GM10847 (cell line): Measurements from ENCODE around the gene SPECC1.

ENCODE experiments used
- POLR2A ChIP-seq: IDR thresholded peaks from 2 replicates; pipeline ENCODE4 v1.6.1; 2011; ENCODE audit not compliant: insufficient read length; ENCODE audit errors: extremely low read depth

Gene SPECC1

DNA sequence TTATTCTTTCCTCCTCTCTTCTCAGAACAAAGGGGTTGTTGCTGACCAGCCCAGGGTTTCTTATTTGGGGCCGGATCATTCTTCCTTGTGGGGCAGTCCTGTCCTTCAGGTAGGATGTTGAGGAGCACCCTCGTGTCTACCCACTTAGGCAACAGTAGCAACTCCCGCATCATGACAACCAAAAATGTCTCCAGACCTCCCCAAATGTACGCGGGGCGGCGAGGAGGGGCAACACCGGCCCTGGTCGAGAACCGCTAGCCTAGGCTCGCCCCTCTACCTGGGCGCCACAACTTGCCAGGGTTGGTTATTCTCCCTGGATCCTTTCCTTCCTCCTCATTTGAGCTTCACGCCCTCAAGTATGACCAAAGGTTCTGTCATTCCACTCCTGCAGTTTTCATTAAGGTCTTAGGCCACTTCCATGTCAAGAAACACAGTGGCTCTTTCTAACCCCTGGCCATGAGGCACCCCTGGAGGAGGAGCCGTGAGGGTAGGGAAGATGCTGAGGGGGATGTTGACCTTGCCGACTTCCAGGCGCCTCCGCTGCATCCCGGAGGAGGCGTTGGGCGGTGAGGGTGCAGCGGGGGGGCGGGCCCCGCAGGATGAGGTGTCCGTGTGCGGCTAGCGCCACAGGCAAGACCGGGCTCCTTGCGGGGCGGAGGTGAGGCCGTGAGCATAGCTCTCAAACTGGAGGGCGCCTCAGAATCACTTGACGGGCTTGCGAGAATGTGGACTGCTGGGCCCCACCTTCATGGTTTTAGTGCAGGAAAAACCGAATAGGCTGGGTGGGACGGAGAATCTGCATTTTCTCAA, 712 bp upstream of the SPECC1 start:
- TF ChIP-seq POLR2A = no peak

GRCh38 chr17:20009052-20009301, 182 bp upstream of the SPECC1 start:
- TF ChIP-seq POLR2A = no peak

GRCh38 chr17:20010099-20010863, 1.1 kb downstream of the SPECC1 start:
- no peak for TF ChIP-seq POLR2A

DNA sequence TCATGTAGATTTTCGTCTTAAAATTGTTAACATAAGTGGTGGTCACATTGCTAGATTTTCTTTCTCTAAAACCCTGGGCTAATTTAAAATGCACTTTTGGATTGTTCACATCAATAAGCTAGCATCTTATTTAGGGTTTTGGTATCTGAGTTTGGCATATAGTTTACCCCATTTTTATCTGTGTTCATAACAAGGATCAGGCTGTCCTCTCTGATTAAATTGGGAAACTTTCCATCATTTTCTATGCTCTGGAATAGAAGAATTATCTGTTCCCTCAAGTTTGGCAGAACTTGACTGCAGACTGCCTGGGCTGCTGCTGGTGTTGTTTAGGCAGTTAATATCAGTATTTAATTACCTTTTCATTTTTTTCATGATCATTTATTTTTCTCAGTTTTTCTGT, 1.8 kb downstream of the SPECC1 start:
- TF ChIP-seq POLR2A = no peak

- no peak for TF ChIP-seq POLR2A
Observed at GRCh38 chr17:20012017-20012536, 2.9 kb downstream of the SPECC1 start.

DNA sequence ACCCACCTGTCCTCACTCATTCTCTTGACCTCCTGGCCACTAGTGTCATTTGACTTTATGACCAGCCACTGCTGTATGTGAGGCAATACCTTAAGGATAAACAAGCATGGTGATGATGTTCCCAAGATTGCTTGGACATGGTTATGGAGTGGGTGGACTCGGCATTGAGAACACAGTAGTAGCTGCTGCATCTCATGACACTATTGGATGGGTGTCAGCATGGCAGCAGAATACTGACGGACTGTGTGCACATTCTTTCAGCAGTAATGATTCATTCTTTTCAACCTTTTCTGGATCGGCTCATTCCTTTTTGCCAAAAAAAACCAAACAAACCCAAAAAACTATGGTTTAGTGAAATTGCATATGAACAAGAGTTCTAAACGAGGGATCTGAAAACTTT, 13.5 kb downstream of the SPECC1 start:
- no peak for TF ChIP-seq POLR2A

- TF ChIP-seq POLR2A = no peak
Observed at GRCh38 chr17:20026960-20027359, 17.8 kb downstream of the SPECC1 start.

GRCh38 chr17:20028443-20028842, 19.3 kb downstream of the SPECC1 start:
- TF ChIP-seq POLR2A = no peak

GRCh38 chr17:20032636-20033035, 23.5 kb downstream of the SPECC1 start:
- no peak for TF ChIP-seq POLR2A

DNA sequence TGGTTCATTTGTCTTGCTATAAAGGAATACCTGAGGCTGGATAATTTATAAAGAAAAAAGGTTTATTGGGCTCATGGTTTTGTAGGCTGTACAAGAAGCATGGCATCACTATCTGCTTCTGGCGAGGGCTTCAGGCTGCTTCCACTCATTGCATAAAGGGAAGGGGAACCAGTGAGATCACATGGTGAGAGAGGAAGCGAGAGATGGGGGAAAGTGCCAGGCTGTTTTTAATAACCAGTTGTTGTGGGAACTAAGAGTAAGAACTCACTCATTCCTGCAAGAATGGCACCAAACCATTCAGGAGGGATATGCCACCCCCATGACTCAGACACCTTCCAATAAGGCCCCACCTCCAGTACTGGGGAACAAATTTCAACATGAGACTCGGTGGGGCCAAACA, 24.3 kb downstream of the SPECC1 start:
- no peak for TF ChIP-seq POLR2A

DNA sequence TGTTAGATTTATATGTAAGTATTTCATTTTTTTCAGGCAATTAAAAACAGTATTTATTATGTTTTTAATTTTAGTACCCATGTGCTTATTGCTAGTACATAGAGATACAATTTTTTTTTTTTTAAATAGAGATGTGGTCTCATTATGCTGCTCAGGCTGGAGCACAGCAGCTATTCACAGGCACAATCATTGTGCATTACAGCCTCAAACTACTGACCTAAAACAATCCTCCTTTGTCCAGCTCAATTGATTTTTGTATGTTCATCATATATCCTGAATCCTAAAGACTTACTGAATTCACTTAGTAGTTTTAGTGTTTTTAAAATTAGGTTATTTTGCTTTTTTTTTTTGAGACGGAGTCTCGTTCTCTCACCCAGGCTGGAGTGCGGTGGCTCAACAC, 26.3 kb downstream of the SPECC1 start:
- no peak for TF ChIP-seq POLR2A

DNA sequence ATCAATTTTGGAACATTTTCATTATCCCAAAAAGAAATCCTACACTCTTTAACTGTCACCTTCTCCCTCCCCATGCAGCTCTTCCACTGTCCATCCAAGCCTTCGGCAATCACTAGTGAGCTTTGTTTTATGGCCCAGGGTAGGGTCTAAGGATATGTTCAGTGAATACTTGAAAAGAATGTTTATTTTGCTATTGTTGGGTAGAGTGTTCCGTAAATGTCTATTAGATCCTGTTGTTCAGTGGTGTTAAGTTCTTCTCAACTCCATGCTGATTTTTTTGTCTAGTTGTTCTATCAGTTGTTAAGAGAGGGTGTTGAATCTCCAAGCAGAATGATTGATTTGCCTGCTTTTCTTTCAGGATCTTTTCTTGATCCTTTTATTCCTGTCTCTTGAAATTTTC, 29.9 kb downstream of the SPECC1 start:
- no peak for TF ChIP-seq POLR2A

- TF ChIP-seq POLR2A = no peak
Observed at GRCh38 chr17:20040216-20040615, 31.1 kb downstream of the SPECC1 start.

- no peak for TF ChIP-seq POLR2A
Observed at GRCh38 chr17:20043021-20043420, 33.9 kb downstream of the SPECC1 start.

GRCh38 chr17:20045476-20045875, 36.3 kb downstream of the SPECC1 start:
- TF ChIP-seq POLR2A = no peak

DNA sequence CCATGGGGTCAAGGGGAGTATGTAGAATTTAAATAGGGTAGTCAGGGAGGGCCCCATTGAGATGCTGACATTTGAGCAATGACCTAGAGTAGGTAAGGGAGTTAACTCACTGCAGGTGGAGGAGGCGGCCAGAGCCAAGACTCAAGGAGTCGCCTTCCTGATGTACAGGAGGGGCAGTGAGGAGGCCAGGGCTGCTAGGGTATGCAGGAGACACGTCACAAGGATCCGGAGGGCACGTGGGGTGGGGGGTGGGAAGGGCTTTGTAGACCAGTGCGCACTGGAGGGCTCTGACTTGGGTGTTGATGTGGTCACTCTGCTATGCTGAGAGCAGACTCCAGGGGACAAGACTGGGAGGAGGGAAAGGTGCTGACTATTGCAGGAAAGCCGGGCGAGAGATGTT, 37.5 kb downstream of the SPECC1 start:
- no peak for TF ChIP-seq POLR2A
